Endothelial cell (in vitro differentiated cells): ENCODE measurements around the gene MAS1. TPM values are rescaled to one million over a fixed set of nuclear protein-coding genes. Genes with fewer than 3 reads are reported as not detected.

Source experiments
- DNase-seq: peaks from one replicate; pipeline ENCODE4 v3.0.0; 2021; ENCODE audit warnings: low spot score
- H3K27ac Mint-ChIP-seq: one replicate; pipeline ENCODE4 v1.8.0; 2021; ENCODE audit warnings: mixed read lengths, inconsistent platforms; ENCODE audit not compliant: unreplicated experiment
- H3K27me3 Mint-ChIP-seq: one replicate; pipeline ENCODE4 v1.8.0; 2021; ENCODE audit warnings: mild to moderate bottlenecking, moderate library complexity, mixed read lengths, inconsistent platforms; ENCODE audit not compliant: unreplicated experiment
- H3K36me3 Mint-ChIP-seq: one replicate; pipeline ENCODE4 v1.8.0; 2021; ENCODE audit warnings: mild to moderate bottlenecking, low read depth, mixed read lengths, inconsistent platforms; ENCODE audit not compliant: unreplicated experiment
- H3K4me1 Mint-ChIP-seq: one replicate; pipeline ENCODE4 v1.8.0; 2021; ENCODE audit warnings: mild to moderate bottlenecking, mixed read lengths, inconsistent platforms; ENCODE audit not compliant: unreplicated experiment
- H3K4me3 Mint-ChIP-seq: one replicate; pipeline ENCODE4 v1.8.0; 2021; ENCODE audit warnings: mild to moderate bottlenecking, mixed read lengths, inconsistent platforms; ENCODE audit not compliant: unreplicated experiment
- H3K9me3 Mint-ChIP-seq: one replicate; pipeline ENCODE4 v1.8.0; 2021; ENCODE audit warnings: mixed read lengths, inconsistent platforms; ENCODE audit not compliant: unreplicated experiment
- total RNA-seq: library from RNA; stranded (reverse); fragmentation: NEBNext Ultra II Directional; extraction: Animal tissue kit (Norgen Biotek cat#: 25700); gene quantifications from one replicate; pipeline ENCODE4 v1.2.1, GENCODE V29; 2021; ENCODE audit not compliant: unreplicated experiment
- TF ChIP-seq, protein P1 (sequence below): fragments of 200-600 bp; sonication (generic); IDR thresholded peaks from one replicate; pipeline ENCODE4 v1.5.0; 2021; ENCODE audit warnings: antibody characterized with exemption; ENCODE audit not compliant: unreplicated experiment

Gene MAS1
- total RNA-seq, 1 donor from 2014 or later = not detected

DNA sequence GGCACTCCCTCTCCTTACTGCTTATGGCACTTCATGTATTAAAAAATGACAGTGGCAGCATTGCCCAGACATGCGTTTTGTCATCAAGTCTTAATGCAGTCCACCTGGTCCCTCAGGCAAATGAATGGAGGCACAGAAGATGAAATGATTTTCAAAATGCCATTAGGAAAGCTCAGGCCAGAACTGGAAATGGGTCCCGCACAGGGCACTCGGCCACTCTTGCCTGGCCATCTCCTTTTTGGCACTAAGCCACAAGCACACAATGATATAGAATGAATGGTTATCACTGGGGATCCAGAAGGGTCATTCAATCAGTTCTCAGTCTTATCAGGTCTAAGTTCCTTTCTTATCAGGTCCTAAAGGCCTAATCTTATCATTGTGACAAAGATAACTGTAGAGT is 15.6 kb downstream of the MAS1 start:
- Mint-ChIP-seq H3K9me3 (no peaks in the 10 kb centered on the region), H3K27ac (no peak overlapping the region), H3K27me3 (peaks cover 2% of the 10 kb centered on the region), H3K4me1 (peaks cover 2% of the 10 kb centered on the region), H3K36me3 (no peaks in the 10 kb centered on the region), H3K4me3 (no peak overlapping the region)
- TF ChIP-seq, protein P1, sequence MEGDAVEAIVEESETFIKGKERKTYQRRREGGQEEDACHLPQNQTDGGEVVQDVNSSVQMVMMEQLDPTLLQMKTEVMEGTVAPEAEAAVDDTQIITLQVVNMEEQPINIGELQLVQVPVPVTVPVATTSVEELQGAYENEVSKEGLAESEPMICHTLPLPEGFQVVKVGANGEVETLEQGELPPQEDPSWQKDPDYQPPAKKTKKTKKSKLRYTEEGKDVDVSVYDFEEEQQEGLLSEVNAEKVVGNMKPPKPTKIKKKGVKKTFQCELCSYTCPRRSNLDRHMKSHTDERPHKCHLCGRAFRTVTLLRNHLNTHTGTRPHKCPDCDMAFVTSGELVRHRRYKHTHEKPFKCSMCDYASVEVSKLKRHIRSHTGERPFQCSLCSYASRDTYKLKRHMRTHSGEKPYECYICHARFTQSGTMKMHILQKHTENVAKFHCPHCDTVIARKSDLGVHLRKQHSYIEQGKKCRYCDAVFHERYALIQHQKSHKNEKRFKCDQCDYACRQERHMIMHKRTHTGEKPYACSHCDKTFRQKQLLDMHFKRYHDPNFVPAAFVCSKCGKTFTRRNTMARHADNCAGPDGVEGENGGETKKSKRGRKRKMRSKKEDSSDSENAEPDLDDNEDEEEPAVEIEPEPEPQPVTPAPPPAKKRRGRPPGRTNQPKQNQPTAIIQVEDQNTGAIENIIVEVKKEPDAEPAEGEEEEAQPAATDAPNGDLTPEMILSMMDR = no peak
- DNase-seq = no peak

DNA sequence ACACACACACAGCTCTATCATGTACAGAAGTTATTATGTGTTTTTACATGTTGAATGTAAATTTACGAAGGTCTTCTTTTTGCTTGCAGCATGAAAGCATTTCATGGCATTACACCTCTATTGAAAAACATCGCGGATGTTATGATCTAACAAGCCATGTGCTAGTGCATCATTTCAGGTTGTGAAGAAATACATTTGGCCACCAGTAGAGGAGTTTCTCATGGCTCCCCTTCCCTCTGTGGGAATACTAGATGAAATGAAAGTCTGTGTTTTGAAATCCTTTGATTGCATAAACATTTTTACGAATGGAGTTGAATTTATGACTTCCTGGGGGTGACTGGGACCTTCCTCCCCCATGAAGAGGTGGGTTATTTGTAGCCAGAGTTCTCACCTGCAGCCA is 17.7 kb downstream of the MAS1 start:
- no peak overlapping the region for H3K27ac Mint-ChIP-seq
- peaks cover 2% of the 10 kb centered on the region for H3K4me1 Mint-ChIP-seq
- no peak for DNase-seq
- TF ChIP-seq, protein P1 = no peak
- no peaks in the 10 kb centered on the region for H3K9me3 Mint-ChIP-seq
- no peak overlapping the region for H3K4me3 Mint-ChIP-seq
- peaks cover 2% of the 10 kb centered on the region for H3K27me3 Mint-ChIP-seq
- H3K36me3 Mint-ChIP-seq = no peaks in the 10 kb centered on the region

DNA sequence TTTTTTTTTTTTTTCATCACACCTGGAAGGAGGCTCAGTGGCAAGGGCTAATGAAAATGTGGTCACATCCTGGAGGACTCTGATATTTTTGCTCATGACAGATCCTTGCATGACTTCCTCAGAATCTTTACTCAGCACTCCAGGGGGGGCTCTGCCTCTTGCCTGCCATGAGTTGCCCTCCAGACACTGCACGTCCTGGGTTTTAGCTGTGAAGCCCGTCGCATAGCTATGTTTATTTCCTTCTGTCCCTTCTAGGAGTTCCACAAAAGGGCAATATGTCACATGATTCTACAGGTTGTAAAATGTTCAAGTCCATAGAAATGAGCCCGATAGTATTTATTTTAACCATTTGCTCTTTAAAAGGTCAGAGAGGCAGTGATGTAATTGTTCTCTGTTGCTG is 18.2 kb downstream of the MAS1 start:
- peaks cover 2% of the 10 kb centered on the region for H3K27me3 Mint-ChIP-seq
- TF ChIP-seq, protein P1 = no peak
- peaks cover 2% of the 10 kb centered on the region for H3K4me1 Mint-ChIP-seq
- DNase-seq = no peak
- no peaks in the 10 kb centered on the region for H3K9me3 Mint-ChIP-seq
- no peak overlapping the region for H3K4me3 Mint-ChIP-seq
- no peak overlapping the region for H3K27ac Mint-ChIP-seq
- H3K36me3 Mint-ChIP-seq = no peaks in the 10 kb centered on the region

DNA sequence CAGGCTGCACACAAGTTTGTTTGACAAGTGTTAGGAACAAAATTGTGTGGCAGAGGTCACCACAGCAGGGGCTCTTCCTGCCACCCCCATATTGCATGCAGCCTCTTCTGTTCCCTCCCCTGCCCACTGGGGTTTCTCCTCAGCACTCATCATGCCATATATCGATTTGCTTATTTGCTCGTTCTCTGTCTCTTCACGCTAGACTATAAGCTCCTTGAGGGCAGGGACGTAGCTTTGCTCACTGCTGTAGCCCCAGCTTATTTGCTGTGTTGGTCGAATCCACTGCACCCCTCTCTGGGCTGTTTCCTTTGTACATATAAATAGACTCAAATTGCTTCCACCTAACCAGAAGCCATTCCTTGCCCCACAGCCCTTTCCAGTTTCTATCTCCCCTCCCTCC is 19.6 kb downstream of the MAS1 start:
- Mint-ChIP-seq H3K36me3 (no peaks in the 10 kb centered on the region), H3K4me3 (no peak overlapping the region), H3K4me1 (peaks cover 2% of the 10 kb centered on the region), H3K9me3 (no peaks in the 10 kb centered on the region), H3K27me3 (peaks cover 2% of the 10 kb centered on the region), H3K27ac (no peak overlapping the region)
- no peak for DNase-seq
- TF ChIP-seq, protein P1 = no peak

DNA sequence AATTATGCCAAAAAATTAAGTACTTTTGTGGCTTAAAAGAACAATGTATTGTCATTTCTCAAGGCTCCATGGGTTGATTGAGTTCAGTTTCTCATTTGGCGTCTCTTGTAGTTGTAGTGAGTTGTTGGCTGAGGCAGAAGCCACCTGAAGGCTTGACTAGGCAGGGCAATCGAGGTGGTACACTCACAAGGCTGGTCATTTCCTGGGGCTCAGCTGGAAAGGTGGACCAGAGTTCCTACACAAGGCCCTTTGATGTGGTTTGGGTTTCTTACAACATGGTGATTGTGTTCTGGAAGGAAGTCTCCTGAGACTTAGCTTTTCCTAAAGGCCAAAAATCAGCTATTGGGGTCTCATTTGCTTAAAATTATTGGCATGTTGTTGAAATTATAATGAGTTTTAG is 22.6 kb downstream of the MAS1 start:
- H3K27me3 Mint-ChIP-seq = peaks cover 2% of the 10 kb centered on the region
- H3K4me3 Mint-ChIP-seq = no peak overlapping the region
- no peaks in the 10 kb centered on the region for H3K36me3 Mint-ChIP-seq
- TF ChIP-seq, protein P1 = no peak
- DNase-seq = no peak
- no peaks in the 10 kb centered on the region for H3K9me3 Mint-ChIP-seq
- no peaks in the 10 kb centered on the region for H3K4me1 Mint-ChIP-seq
- H3K27ac Mint-ChIP-seq = no peak overlapping the region
